Kasumi-1 (cell line): ENCODE data around the gene GTPBP10.
"Not testable (repeated sequence)": the region's sequence is repeated elsewhere in the genome, so short reads cannot be mapped to it uniquely, and the experiment has no call there.

Source experiments
- DNase-seq, 2 experiments: peaks; one replicate each; lab custom pipeline; 2025; lab: John Stamatoyannopoulos, UW

Gene GTPBP10

GRCh38 chr7:90346336-90347125 is at the start of gene GTPBP10:
TSS of gene GTPBP10 (plus strand) at chr7:90346716. CDS start at chr7:90346742, 26 bp downstream.
- DNase-seq: peak; percentile 91 to 93

- DNase-seq: peak; percentile 55 to 76
These were observed 48.1 kb upstream of the GTPBP10 start for GRCh38 chr7:90298145-90299038.

- DNase-seq: no peak
These were observed 43.3 kb upstream of the GTPBP10 start for GRCh38 chr7:90303241-90303640.

GRCh38 chr7:90309872-90310271 is 36.6 kb upstream of the GTPBP10 start:
- no peak for DNase-seq

- no peak for DNase-seq
These were observed 35.3 kb upstream of the GTPBP10 start for GRCh38 chr7:90311175-90311574.

- peak; percentile 6 to 31 for DNase-seq
These were observed 33.8 kb upstream of the GTPBP10 start for GRCh38 chr7:90312745-90313144.

GRCh38 chr7:90313907-90314306 is 32.6 kb upstream of the GTPBP10 start:
- DNase-seq: no peak

GRCh38 chr7:90320014-90320413 is 26.5 kb upstream of the GTPBP10 start:
- no peak for DNase-seq

- no peak for DNase-seq
These were observed 26.1 kb upstream of the GTPBP10 start for GRCh38 chr7:90320418-90320800.

GRCh38 chr7:90320801-90321494 is 25.6 kb upstream of the GTPBP10 start, which contains the start of gene FAM237B:
TSS of gene FAM237B (minus strand) at chr7:90321304. CDS start at chr7:90319748, 1,556 bp downstream.
- DNase-seq: no peak

GRCh38 chr7:90322837-90323236 is 23.7 kb upstream of the GTPBP10 start:
- no peak for DNase-seq

GRCh38 chr7:90326500-90326899 is 20.0 kb upstream of the GTPBP10 start:
- no peak for DNase-seq

GRCh38 chr7:90334193-90334843 is 12.2 kb upstream of the GTPBP10 start:
- DNase-seq: no peak

- not testable (repeated sequence) for DNase-seq
These were observed 11.6 kb upstream of the GTPBP10 start for GRCh38 chr7:90334926-90335325.

GRCh38 chr7:90337106-90337505 is 9.4 kb upstream of the GTPBP10 start:
- DNase-seq: no peak

- DNase-seq: no peak
These were observed 1.5 kb upstream of the GTPBP10 start for GRCh38 chr7:90345016-90345415.

- DNase-seq: peak in 1 of 2 experiments; percentile 46
These were observed 751 bp upstream of the GTPBP10 start for GRCh38 chr7:90345595-90346335.

- peak in 1 of 2 experiments; percentile 19 for DNase-seq
These were observed 1.2 kb downstream of the GTPBP10 start for GRCh38 chr7:90347759-90348158.

- DNase-seq: no peak
These were observed 2.8 kb downstream of the GTPBP10 start for GRCh38 chr7:90349305-90349704.

GRCh38 chr7:90350032-90350431 is 3.5 kb downstream of the GTPBP10 start:
- DNase-seq: not testable (repeated sequence)

- no peak for DNase-seq
These were observed 5.5 kb downstream of the GTPBP10 start for GRCh38 chr7:90351987-90352386.
